Activated CD8-positive, alpha-beta memory T cell treated with anti-CD3 and anti-CD28 coated beads, Interleukin-2, amount 50 U/mL, for 48 hours (primary cell): ENCODE data around the gene COL4A6.

ENCODE experiments used
- DNase-seq: peaks from one replicate; pipeline ENCODE4 v3.0.0-alpha.2; 2020

Gene COL4A6

DNA sequence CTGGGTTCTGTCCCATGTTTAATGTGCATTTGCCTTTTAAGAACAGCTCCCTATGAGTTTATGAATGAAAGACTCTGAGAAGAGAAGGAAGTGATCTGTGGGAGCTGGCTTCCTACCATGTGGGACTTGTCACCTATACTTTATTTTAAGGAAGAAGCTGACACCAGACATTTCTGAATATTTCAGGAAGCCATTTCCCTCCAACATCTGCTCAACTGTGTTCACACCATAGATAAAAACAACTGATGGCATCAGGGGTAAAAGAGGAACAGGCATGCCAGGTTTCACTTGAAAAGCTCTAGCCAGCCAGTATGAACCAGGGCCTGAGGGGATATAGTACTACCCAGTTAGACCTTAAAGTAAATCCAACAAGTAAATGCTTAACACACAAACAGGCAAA, 116.0 kb downstream of the COL4A6 start:
- no peak for DNase-seq

DNA sequence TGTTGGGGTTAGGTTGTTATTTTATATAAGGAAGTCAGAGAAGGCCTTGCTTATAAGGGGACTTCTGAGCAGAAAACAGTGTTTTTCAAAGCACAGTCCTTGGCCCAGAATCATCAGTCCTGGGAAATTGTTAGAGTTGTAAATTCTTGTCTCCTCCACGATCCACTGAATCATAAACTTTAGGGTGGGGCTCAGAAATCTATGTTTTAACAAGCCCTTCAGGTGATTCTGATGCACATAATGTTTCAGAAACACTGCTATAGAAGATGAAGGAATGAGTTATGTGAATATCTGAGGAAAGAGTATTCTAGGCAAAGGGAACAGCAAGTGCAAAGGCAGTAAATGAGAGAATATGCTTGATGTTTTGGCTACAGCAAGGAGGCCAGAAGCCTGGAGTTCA, 121.8 kb downstream of the COL4A6 start:
- no peak for DNase-seq

DNA sequence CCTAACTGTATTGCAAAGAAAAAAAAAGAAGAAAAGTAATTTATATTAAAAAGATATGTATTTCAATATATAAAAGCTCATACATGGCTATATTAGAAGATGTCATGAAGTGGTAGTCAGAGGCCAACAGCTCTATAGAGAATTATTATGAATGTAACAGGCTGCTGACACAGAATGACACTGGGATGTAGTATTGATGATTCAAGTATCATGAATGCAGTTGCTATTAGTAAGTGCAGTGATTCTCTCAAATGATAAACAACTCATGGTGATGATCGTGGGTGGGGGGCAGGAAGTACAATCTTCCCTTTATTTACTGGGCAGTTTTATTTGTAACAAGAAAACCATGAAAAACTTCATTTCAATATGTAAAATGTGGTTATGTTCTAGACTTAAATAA, 124.6 kb downstream of the COL4A6 start:
- DNase-seq, result no peak

DNA sequence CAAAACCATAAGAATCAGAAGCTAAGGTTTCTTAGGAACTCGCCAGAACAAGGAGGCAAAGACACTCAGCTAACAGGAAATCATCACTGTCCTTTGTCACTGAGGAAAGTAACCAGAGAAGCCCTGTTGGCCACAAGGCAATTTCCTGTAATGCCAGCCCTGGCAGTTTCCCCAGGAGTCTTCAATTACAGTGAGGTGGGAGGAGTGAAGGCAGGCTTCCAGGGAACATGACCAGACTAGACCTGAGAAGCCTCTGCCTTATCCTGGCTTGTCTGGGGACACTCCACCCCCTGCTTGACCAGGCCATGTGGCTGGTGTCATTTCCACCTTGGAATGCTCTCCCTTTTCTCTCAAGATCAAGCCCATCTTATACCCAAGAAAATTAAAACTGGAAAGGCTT, 125.3 kb downstream of the COL4A6 start:
- DNase-seq, result no peak

DNA sequence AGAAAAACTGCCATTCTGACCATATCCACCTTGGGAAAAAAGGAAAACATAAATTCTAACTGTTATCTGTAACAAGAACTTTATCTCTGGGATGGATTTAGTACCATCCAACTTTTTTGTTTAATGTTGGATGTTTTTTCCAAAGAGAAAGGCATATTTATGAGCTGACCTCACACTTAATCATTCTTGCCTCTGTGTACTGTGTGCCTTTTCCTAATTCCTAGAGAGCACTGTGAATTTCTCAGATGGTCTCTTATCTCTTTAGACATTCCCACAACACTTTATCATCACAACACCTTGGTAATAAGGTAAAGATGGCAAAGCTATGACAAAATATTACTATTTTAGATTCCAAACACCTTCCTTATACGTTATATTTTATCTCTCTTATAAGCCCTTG, 126.2 kb downstream of the COL4A6 start:
- no peak for DNase-seq

DNA sequence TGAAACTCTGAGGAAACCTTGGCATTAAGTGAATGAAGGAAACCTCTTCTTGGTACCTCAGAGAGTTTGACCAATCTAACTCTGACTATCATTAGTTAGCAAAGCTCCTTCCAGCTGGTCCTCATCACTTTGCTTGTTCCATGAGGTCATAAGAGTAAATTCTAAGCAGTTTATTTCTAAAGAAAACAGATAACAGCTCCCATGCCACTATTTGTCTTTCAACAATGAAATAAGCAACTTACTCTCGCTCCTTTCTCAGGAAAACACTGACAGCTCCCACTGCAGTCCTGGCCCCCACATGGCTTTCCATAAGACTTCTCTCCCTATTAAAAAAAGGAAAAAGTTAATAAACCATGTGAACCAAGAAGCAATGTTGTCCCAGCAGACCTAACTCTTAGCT, 127.7 kb downstream of the COL4A6 start:
- no peak for DNase-seq

DNA sequence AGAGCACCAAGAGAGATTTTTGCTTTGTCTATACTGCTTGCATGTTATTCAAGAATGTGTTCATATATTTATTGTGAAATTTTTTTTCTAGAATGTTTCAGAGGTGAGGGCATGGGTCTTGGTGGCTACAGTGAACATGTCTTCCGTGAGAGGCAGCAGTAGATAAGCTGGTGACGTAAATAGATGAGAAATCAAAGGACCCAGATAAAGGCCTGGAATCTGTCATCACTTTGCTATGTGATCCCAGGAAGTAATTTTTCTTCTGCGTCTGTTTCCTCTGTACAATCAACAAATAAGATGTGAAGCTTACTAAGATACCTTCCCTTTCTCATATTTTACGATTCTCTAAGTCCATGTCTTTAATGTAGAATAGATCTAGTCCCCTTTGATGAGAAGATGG, 129.1 kb downstream of the COL4A6 start:
- DNase-seq, result no peak

DNA sequence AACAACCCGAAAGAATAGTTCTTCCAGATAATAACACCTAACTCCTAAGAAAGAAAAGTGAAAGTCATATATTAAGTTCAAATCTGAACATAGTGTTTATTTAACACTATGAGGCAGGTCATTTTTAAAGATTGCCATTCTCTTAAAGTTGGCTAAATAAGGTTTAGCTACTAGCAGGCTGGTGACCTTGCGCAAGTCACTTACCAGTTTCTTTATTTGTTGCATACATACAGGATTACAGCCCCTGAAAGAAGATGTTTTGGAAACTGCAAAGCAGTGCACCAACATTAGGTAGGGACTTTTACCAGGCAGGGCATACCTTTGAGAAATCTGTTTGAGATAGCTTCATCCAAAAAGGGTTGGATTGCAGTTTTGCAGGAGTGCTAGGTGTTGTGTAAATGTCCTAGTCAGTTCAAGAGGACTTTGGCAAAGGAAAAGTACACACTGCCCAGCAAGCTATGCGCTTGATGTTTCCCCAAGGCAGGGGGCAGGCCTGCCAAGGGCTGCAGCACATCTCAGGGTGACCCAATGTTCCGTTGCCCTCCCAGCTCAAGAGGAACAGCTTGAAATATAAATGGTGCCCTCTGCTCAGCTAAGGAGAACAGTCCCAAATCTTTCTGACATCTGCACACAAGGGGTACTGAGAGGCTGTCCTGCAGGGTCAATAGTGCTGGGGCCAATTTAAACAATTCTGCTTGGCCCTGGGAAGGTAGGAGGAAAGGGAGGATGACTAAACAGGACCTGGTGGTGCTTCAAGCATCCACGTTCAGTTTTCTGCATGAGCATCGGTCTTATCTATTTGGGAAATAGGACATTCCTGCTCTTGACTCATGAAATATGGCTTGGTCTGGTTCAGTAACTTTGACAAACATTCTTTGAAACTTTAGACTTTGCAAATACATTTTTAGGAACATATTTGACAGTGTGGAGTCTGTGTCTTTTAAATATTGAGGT, 130.8 kb downstream of the COL4A6 start:
- DNase-seq, result no peak

DNA sequence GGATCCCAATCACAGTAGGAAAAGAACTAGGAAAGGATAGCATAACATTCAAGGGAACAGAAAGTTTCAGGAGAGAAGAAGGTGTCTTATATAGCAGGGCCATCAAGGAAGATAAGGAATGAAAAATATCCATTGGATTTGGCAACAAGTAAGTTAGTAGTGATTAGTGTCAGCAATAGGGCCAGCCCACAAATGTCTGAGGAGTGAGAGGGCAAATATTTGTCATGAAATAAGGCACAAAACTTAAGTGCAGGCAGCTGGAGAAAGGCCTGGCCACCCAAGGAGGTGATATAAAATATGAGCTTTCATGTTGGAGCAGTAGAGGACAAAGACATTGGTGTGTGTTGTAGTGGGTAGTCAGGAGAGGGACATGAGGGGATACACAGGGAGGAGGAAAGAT, 132.1 kb downstream of the COL4A6 start:
- DNase-seq, result no peak

DNA sequence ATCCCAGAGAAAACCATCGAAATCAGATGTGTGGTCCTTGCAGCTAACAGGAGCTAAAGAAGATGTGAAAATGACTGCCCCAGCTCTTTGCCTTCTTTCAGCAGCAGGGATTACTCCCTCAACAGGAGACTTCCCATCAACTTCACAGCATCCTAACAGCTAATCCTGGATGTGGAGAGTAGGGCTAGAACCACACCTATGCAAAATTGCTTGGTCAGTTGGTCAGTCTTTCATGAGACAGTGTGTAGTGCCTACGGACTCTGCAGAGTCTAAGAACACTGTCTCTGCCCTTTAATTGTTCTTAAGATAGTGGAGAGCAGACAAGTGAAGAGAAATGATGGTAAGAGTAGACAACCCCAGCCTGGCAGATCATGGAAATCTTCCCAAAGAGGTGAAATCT, 133.5 kb downstream of the COL4A6 start:
- no peak for DNase-seq

DNA sequence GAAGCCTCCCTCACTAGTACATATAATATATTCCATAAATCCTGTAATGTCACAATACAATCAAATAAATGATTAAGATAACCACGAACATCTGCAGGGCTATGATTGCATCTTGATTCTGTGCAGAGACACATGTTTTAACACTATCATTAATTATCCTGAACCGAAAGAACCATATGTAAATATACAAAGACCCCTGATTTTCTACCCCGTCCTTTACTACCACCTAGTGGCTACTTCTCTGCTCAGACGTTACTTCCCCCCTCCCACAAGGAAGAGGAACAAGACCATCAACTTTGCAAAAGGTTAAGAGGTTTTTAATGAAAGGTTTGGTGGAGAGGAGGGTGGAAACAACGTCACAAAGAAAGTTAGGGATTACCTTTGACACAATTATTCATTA, 134.0 kb downstream of the COL4A6 start:
- DNase-seq, result no peak

DNA sequence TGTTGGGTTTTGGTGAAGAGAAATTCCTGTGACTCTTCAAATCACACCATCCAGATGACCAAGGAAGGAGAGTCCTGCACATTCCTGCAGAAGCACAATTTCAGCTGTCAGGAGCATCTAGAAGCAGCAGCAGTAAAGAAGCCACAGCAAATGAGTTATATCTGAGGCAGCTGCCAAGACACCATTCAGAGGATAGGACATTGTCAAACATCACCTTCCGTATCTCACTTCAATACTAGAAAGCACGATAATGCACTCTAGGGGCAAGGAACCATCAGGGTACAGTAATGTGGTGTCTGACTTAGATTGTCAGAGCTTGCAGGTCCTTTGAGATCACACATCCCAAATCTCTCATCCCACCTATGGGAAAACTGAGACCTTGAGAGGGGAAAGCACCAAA, 134.5 kb downstream of the COL4A6 start:
- no peak for DNase-seq

DNA sequence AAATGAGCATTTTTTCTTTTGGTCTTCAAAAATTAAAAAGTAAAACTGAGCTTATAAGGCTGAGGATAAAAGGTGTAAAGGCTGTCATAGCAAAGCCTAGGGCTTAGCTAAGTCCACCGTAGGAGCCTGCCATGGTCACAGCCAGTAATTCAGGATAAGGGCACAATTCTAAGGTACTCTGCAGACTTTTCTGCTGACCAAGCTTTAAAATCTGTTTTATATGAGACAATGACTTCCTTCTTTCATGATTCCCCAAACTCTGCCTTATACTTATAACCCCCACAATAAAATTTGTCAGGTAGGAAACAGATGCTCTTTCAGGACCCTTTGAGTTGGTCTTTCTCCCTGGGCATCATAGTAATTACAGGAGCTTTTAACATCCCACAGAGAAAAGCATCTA, 138.5 kb downstream of the COL4A6 start:
- DNase-seq, result no peak

DNA sequence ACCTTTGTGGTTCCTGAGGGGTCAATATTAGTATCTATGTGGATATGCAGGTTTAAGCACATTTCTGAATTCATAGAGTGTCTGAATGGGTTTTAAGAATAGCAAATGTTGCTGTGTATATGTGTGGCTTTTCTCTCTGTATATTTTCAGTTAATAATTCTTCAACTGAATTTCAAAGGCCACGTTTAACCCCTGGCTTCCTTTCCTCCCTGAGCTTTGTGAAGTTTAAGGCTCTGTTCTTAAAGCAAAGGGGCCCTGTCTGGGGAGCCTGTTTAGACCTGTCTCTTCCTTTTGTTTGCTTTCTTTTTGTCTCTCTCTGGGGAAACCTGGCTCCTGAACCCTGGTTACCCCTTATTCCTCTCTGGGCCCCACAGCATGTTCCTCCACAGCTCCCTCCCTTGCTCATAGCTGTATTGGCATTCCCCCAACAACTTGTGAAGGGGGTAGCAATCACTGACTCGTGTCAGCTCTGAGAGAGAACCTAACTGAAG, 139.1 kb downstream of the COL4A6 start:
- no peak for DNase-seq

DNA sequence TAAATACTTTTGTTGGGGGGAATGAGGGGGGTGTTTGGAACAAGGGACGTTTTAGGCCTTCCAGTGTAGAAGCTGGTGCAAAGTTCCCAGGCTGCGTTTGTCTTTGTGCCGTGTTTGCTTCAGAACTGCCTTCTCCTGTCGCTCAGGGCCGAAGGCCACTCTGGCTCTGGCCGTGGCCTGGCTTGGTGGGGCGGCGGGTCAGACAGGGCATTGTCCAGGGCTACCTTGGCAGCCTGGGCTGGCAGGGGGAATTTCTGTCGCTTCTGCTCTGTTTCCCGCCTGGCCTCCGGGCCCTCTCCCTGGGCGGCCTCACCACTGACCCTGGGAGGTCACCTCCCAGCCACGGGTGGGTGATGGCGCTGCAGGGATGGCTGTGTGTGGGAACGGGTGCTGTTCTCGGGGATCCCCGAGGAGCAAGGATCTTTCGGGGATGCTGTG, 140.0 kb downstream of the COL4A6 start:
- no peak for DNase-seq

DNA sequence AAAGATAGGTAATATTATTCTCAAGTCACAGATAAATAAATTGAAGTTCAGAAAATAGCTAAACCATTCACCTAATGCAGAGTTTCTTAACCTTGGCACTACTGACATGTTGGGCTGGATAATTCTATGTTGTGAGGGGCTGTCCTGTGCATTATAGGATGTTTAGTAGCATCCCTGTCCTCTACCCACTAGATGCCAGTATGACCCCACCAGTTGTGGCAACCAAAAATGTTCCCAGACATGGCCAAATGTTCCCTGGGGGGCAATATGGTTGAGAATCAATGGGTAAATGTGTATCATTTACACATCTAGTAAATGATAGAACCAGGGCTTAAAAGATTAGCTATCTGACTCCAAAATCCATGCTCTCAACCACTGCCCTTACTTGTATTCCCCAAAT, 140.9 kb downstream of the COL4A6 start:
- no peak for DNase-seq

DNA sequence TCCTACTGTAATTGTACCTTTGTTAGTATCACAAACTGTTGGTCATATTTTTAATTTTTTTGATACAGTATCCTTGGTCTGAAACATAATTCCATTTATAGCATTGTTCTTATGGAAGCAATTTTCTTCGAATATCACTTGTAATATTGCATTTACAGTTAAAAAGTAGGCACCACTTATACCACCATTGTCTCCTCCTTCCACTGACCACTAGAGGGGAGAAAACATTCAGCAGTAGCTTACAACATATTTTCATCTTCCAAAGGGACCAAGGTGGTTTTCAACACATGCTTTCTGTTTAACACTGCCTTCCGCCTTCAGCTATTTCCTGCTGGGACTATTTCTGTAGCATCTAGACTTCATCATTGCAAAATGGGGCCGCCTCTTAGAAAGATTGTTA, 146.2 kb downstream of the COL4A6 start:
- no peak for DNase-seq

DNA sequence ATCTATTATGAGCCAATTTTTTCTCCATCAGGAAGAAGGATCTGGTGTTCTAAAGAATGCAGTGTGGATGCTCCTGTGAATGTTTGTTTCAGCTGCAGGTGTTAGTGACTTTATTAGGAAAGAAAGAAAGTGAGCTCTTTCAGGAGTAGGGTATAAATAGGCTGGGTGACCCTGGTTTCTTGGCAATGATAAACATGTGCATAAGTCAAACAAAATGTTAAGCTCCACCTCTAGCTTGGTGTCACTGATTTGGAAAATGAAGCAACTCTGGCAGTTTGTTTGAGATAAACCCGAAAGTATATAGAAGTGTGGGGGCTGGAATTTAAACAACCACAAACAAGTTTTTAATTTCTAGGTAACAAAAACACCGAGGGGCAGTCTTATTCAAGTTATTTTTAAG, 152.3 kb downstream of the COL4A6 start:
- no peak for DNase-seq

DNA sequence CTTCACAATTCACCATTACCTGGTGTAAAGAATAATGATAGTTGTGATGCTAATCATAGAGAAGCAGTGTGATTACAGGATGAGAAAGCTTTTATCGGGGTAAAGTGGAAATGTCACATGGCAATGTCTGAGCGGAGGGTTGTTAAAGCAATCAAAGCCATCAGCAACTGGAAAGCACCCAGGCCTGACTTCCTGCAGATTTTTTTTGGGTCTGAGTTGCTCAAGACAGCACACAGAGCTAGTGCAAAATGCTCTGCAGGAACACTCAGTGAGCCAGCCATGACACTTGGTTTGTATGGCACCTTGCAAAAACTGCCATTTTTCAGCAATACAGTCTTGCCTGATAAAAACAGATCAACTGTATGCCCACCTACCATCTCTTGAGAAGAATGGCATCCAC, 152.9 kb downstream of the COL4A6 start:
- DNase-seq, result no peak

DNA sequence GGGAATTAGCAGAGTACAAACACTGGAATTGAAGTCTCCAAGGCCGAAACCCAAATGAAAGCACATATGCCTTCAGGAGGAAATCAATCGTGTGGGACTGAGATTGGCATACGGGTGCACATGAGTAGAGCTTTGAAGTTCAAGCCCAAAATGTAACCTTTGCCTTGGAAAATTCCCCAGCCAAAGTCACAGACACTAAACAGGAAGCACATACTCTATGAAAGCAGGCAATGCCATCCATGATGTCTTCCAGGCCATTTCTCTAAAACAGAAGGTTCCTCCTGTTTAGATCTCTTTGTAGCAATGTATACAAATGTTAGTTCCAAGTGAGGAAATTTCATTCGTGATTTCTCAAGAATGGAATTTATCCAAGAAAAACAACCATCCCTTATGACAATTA, 162.5 kb downstream of the COL4A6 start:
- no peak for DNase-seq

DNA sequence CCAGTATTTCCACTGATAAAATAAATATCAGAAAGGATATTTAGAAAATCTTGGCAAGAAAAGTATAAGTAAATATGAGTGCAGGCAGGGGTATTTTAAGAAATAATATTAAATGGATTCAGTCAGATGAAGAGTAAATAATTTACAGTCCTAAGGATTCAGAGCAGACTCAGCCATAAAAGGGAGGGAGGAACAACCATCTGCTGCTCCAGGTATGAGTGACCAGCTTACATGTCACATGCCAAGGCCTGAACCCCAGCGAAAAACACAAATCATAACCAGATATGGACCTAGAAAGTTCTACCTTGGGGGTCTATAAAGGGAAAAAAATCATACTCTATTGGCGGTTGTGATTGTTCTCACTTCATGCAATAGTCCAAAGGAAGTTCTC, 166.8 kb downstream of the COL4A6 start:
- DNase-seq, result no peak

DNA sequence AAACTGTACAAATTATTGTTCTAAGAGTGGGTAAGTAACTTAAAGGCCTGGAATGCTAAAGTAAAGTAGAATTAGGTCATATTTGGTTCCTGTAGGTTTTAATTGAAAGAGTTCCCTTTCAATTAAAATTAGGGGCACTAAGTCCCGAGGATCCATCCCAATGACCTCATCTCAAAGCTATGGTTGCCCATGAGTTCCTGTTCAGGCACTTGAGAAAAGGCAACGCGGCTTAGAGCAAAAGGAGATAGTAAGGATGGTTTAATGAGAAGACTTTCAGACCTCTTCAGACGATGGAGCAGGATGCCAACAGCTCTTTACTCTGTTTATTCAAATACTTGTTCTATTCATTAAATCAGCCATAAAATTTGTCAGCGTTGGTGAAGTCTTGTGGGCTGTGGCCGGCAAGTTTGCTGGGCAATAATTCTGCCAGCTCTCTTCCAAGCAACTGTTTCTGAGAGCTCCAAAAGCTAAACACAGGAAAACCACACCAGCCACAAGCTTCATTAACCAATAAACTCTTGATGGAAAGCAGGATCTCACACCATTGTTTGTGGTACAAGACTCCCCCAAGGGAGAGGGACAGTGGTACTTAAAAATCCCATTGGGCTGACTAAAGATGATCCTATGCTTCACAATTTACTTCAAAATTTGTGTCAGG, 167.4 kb downstream of the COL4A6 start:
- DNase-seq, result no peak

DNA sequence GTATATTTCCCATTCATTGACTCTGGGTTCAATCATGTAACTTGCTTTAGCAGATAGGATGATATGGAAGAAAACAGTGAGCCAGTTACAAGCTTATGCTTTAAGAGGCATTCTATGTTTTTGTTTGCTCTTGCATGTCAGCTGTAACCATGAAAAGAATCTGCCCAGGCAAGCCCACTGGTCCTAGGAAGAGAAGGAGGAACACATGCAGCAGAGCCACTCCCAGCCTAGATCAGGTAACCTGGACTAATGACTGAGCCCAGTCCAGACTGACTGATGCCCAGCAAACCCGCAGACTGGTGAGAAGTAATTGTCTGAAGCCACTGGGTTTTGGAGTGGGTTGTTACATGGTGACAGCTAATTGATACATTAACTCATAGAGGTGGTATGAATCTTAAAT, 167.9 kb downstream of the COL4A6 start:
- DNase-seq, result no peak

DNA sequence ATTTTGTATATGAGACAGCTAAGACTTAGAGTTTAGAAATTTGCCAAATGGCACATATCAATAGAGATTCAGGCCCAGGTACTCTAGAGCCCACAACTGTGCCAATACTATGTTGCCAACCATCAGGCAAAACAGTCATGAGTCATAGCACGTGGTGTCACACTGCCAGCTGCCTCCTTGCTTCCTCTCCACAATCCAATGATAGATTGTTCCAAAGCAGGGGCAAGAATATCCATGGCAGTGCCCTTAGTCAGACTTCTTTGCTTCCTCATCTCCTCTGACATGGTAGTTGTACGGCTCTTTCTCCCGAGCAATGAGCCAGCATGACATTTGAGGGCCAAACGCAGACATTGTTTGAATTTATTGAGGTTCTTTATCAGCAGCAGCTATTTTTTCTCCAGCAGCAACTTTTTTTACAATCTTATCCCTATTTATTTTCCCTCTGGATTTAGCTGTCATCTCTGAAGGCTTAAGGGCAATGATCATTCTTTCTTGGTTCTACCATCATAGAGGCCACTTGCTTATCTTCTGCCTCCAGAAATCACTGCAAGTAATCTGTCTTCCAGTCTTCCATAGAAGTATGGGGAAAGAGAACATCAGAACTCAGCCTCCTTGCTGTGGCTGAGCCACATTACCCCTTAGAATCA, 169.7 kb downstream of the COL4A6 start:
- DNase-seq, result no peak
